ENCODE measurements around the gene RBM47. TPM values are rescaled to one million over a fixed set of nuclear protein-coding genes. Genes with fewer than 3 reads are reported as not detected.

The RBM47 gene
- total and polyA plus RNA-seq, 2 donors (not counting 1 experiment from before 2014, with no cell fraction given) = 5.6 to 12.9 TPM

DNA sequence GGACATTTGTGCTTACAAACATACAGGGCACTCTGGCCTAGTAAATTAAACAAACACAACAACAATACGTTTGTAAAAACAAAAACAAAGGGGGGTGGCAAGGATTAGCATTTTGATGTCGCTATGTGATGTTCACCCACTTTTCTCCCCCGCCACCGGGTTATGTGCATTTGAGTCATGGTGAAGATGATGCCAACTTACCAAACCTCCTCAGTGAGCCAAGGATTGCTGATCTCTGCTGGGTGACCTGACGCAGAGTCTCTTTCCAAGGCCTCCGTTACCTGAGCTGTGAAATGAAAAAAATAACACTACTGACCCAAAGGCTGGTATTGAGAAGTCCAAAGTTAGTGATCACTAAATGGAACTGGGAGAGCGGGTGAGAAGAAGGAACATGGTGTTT lies 85.4 kb downstream of the RBM47 start:
- ATAC-seq (ENCODE audit: low read depth) (no peak), DNase-seq (no peak)
- no peak overlapping the region for H3K27ac ChIP-seq (ENCODE audit: low read length in 2 of 2)
- H3K4me3 ChIP-seq (ENCODE audit: control extremely low read depth in 1 of 5, extremely low read depth in 1 of 5, insufficient read depth in 1 of 5, low read depth in 2 of 5, low read length in 4 of 5) = no peak overlapping the region
- WGBS (ENCODE audit: insufficient coverage) = no CpG with 5 or more reads among the region's 7 CpGs
- intact Hi-C loops (cut with micrococcal nuclease) = no loop called here
- TF ChIP-seq, protein P1, sequence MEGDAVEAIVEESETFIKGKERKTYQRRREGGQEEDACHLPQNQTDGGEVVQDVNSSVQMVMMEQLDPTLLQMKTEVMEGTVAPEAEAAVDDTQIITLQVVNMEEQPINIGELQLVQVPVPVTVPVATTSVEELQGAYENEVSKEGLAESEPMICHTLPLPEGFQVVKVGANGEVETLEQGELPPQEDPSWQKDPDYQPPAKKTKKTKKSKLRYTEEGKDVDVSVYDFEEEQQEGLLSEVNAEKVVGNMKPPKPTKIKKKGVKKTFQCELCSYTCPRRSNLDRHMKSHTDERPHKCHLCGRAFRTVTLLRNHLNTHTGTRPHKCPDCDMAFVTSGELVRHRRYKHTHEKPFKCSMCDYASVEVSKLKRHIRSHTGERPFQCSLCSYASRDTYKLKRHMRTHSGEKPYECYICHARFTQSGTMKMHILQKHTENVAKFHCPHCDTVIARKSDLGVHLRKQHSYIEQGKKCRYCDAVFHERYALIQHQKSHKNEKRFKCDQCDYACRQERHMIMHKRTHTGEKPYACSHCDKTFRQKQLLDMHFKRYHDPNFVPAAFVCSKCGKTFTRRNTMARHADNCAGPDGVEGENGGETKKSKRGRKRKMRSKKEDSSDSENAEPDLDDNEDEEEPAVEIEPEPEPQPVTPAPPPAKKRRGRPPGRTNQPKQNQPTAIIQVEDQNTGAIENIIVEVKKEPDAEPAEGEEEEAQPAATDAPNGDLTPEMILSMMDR (IDR thresholded peaks at IDR 0.05) = no peak
- no peak for TF ChIP-seq EZH2 (IDR thresholded peaks at IDR 0.05; ENCODE audit: borderline replicate concordance, insufficient read depth, low read depth, low read length, poor library complexity, severe bottlenecking)
- H3K79me2 ChIP-seq (ENCODE audit: control insufficient read depth, insufficient read depth, low read length) = no peaks in the 10 kb centered on the region
- H4K20me1 ChIP-seq (ENCODE audit: control insufficient read depth, insufficient read depth, low read length, poor library complexity, severe bottlenecking) = no peaks in the 10 kb centered on the region
- no peaks in the 10 kb centered on the region for H3K4me1 Mint-ChIP-seq
- no peaks in the 10 kb centered on the region for H3K36me3 ChIP-seq (replicated peaks in 1 of 2; ENCODE audit: control extremely low read depth in 1 of 2, control insufficient read depth in 1 of 2, extremely low read depth in 1 of 2, insufficient read depth in 2 of 2, low read length in 1 of 2)
- no peaks in the 10 kb centered on the region for H3K4me1 ChIP-seq (ENCODE audit: control insufficient read depth in 2 of 2, insufficient read depth in 2 of 2, low read length in 2 of 2)
- H3K9me3 Mint-ChIP-seq (ENCODE audit: insufficient read depth) = no peaks in the 10 kb centered on the region
- no peaks in the 10 kb centered on the region for H3K27me3 Mint-ChIP-seq
- no peak overlapping the region for H3K4me3 Mint-ChIP-seq
- ChIA-PET POLR2A (no interaction called here), CTCF (no interaction called here)
- H3K27me3 ChIP-seq (replicated peaks in 1 of 4; ENCODE audit: control extremely low read depth in 1 of 4, control insufficient read depth in 3 of 4, insufficient read depth in 4 of 4, low read length in 3 of 4) = no peaks in the 10 kb centered on the region
- no peak overlapping the region for H2AFZ ChIP-seq (ENCODE audit: insufficient read depth, low read depth, low read length, poor library complexity, severe bottlenecking)
- no peak overlapping the region for H3K27ac Mint-ChIP-seq
- no peak overlapping the region for H3K9ac ChIP-seq (ENCODE audit: low read length)
- H3K9me3 ChIP-seq (ENCODE audit: control extremely low read depth in 1 of 3, control insufficient read depth in 2 of 3, insufficient read depth in 1 of 3, low read length in 2 of 3) = no peaks in the 10 kb centered on the region
- H3K4me2 ChIP-seq (replicated peaks; ENCODE audit: low read depth, low read length, poor library complexity, severe bottlenecking) = no peak overlapping the region

DNA sequence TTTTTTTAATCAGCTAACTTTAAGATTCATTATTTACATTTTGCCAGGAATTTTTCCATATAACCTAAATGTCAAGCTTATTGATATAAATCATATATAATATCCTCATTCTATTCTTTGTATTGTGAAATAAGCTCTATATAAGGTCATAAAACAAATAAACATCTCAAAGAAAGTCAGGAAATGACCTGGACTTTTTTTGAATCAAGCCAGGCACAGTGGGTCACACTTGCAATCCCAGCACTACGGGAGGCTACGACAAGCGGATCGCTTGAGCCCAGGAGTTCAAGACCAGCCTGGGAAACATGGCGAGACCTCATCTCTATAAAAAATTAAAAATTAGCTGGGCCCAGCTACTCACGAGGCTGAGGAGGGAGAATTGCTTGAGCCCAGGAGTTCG lies 88.9 kb downstream of the RBM47 start:
- Mint-ChIP-seq H3K9me3 (ENCODE audit: insufficient read depth) (no peaks in the 10 kb centered on the region), H3K27me3 (no peaks in the 10 kb centered on the region), H3K27ac (no peak overlapping the region), H3K4me1 (peaks cover 11% of the 10 kb centered on the region), H3K4me3 (no peak overlapping the region)
- no peak for TF ChIP-seq EZH2 (IDR thresholded peaks at IDR 0.05; ENCODE audit: borderline replicate concordance, insufficient read depth, low read depth, low read length, poor library complexity, severe bottlenecking)
- TF ChIP-seq, protein P1 (IDR thresholded peaks at IDR 0.05) = no peak
- ATAC-seq (ENCODE audit: low read depth) = no peak
- Histone ChIP-seq H3K4me1 (ENCODE audit: control insufficient read depth in 2 of 2, insufficient read depth in 2 of 2, low read length in 2 of 2) (peaks cover 5 to 11% of the 10 kb centered on the region in 2 donors), H3K27ac (ENCODE audit: low read length in 2 of 2) (no peak overlapping the region), H3K9me3 (ENCODE audit: control extremely low read depth in 1 of 3, control insufficient read depth in 2 of 3, insufficient read depth in 1 of 3, low read length in 2 of 3) (no peaks in the 10 kb centered on the region), H2AFZ (ENCODE audit: insufficient read depth, low read depth, low read length, poor library complexity, severe bottlenecking) (no peak overlapping the region), H3K9ac (ENCODE audit: low read length) (no peak overlapping the region), H4K20me1 (ENCODE audit: control insufficient read depth, insufficient read depth, low read length, poor library complexity, severe bottlenecking) (no peaks in the 10 kb centered on the region), H3K36me3 (replicated peaks in 1 of 2; ENCODE audit: control extremely low read depth in 1 of 2, control insufficient read depth in 1 of 2, extremely low read depth in 1 of 2, insufficient read depth in 2 of 2, low read length in 1 of 2) (no peaks in the 10 kb centered on the region), H3K79me2 (ENCODE audit: control insufficient read depth, insufficient read depth, low read length) (no peaks in the 10 kb centered on the region), H3K4me2 (replicated peaks; ENCODE audit: low read depth, low read length, poor library complexity, severe bottlenecking) (no peak overlapping the region), H3K27me3 (replicated peaks in 1 of 4; ENCODE audit: control extremely low read depth in 1 of 4, control insufficient read depth in 3 of 4, insufficient read depth in 4 of 4, low read length in 3 of 4) (no peaks in the 10 kb centered on the region), H3K4me3 (ENCODE audit: control extremely low read depth in 1 of 5, extremely low read depth in 1 of 5, insufficient read depth in 1 of 5, low read depth in 2 of 5, low read length in 4 of 5) (no peak overlapping the region)
- POLR2A ChIA-PET = no interaction called here
- DNase-seq = no peak
- CTCF ChIA-PET = interaction anchor here (0.7 kb wide), 1 partner anchor 32 kb away, joined by 3 read pairs; no protein-coding TSS in a partner anchor
- intact Hi-C loops (cut with micrococcal nuclease) = no loop called here
- no CpG with 5 or more reads among the region's 7 CpGs for WGBS (ENCODE audit: insufficient coverage)

Measured in B cell (primary cell).